Kasumi-1 (cell line): ENCODE data around the gene ZNF804B.

Source experiments
- DNase-seq, 2 experiments: peaks; one replicate each; lab custom pipeline; 2025; lab: John Stamatoyannopoulos, UW

Gene ZNF804B

DNA sequence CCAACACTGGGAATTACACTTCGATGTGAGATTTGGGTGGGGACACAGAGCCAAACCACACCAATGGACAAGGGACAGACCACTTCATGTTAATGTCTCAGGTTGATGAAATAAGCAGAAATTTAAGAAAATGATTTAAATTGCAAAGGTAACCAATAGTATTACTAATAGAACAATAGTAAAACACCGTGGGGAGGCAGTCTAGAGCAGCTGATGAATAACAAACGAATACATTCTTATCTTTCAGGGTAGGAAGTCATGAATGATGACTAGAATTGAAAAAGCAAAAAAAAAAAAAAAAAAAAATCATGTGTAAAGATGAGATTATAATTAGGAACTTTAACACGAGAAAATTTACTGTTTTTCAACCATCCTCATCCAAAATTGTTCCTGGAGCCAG, 207.9 kb downstream of the ZNF804B start:
- DNase-seq: no peak

GRCh38 chr7:88969167-88969566, 209.7 kb downstream of the ZNF804B start:
- no peak for DNase-seq

DNA sequence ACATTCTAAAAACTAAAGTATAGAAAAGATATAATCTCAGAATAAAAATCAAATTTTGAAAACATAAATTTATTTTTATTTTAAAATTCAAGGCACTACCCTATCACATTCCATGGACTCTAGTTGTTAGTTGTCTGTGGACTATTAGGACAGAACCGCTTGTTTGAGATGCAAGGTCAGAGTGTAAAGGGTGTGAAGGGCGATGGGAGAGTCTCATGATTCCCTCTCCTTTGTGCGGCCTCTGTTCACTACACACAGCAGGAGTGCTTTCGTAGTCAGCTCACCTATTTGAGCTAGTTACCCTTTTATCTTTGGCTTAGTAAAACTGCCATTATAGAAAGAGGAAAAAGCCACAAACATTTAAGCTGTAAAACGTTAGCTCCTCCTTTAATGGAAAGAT, 225.8 kb downstream of the ZNF804B start:
- no peak for DNase-seq

- DNase-seq: no peak
These were observed 241.8 kb downstream of the ZNF804B start for GRCh38 chr7:89001306-89001705.

DNA sequence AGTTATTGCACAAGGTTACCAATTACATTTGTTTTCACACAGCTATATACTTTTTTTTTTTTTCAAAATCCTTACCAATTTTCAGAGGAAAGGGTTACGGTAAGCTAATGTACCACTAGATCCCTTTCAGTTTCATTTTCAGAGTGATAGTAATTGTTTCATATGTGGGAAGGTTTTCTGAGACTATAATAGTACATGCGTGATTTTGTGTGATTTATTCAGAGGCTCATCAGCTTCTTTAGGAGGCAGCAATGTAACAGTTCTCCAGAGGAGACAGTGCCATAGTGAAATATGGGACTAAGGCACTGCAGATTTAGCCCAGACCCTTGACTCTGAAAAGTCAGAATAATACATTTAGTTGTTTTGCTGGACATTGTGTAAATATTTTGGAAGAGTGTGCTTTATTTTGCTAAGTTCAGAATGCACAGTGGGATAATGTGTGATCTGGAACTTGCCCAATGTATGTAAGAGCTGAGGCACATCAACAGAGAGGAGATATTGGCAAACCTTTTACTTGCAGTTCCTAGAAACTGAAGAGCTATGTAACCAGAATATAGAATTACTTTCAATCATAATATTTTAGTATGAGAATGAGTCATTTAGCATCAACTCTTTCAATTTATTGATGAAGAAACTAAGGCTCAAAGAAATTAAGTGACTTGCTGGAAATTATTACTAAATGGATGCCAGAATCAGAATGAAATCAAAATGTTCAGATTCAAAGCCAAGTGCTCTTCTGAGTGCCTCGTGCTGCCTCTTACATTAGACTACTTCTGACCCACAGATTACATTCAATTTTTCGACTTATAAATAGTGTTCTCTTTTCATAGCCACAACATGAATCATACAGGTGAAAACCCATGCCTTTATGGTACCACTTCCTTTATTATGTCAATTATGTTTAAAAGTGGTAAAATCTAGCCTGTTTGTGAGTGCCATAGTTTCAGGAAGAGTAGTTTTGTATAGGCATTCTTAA, 243.8 kb downstream of the ZNF804B start:
- DNase-seq: no peak

DNA sequence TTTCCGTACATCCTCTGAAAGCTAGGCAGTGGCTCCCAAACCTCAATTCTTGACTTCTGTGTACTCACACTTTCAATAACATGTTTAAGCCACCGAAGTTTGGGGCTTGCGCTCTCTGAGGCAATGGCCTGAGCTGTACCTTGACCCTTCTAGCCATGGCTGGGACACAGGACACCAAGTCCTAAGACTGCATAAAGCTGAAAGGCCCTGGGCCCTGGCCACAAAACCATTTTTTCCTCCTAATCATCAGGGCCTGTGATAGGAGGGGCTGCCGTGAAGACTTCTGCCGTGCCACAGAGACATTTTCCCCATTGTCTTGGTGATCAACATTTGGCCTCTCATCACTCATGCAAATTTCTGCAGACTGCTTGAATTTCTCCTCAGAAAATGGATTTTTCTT, 252.5 kb downstream of the ZNF804B start:
- DNase-seq: no peak

DNA sequence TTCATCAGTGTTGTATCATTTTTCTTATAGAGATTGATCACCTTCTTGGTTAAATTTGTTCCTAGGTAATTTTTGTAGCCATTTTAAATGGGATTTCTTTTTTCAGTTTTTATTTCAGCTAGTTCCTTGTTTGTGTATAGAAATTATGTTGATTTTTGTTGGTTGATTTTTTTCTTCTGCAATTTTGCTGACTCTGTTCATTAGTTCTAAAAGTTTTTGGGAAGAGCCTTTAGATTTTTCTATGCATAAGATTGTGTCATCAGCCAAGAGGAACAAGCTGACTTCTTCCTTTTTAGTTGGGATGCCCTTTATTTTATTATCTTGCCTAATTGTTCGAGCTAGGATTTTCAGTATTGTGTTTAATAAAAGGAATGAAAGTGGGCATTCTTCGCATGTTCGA, 258.2 kb downstream of the ZNF804B start:
- DNase-seq: no peak

DNA sequence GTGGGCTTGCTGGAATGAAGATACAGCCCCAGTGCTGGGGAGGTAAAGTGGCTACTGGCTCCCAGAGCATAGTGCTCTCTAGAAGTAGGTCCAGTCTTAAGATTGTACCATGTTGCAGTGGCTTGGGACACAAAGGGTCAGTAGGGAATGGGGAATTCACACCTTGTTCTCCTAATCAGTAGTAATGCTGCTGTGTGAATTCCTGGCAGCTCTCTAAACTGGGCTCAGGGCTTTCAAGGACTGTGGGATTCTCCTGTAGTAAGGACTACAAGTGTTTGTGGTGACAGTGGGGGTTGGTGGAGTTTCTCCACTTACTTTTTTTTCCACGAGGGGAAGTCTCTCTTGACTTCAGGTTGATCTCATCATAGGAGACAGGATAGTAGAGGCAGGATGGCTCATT, 262.2 kb downstream of the ZNF804B start:
- no peak for DNase-seq

DNA sequence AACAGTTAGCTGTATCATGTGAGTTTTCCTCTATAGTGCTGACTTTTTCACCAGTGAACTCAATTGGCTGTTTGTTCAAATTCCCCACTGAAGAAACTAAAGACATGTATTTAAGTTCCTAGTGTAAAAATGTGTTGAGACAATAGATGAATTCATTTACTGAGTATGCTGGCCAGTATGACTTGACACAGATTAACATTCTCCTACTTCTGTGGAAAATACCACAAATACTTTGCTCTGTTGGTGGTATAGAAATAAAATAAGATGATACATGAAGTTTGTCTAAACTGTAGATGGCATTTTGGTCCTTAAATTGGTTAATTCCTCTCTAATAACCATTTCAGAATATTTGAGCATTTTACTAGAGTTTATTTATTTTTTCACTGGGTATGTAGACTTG, 263.7 kb downstream of the ZNF804B start:
- DNase-seq: no peak

DNA sequence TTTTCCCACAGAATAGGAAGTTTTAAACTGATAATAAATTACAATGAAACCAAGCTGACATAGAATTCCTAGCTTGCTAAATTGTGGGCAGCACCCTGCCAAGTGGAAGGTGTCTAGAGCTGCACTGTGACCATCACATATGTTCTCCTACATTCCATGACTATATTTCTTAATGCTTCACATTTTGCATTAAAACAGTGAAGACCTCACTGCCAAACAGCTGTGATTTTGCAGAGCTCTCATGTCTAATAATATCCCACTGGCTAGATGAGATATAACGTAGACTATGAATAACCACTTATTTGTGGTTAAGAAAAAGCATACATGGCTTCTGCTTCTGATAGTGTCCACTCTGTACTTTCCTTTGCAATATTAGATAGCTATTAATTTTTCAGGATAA, 264.4 kb downstream of the ZNF804B start:
- DNase-seq: no peak

GRCh38 chr7:89027781-89028180, 268.3 kb downstream of the ZNF804B start:
- no peak for DNase-seq

- DNase-seq: no peak
These were observed 268.8 kb downstream of the ZNF804B start for GRCh38 chr7:89028319-89028718.

DNA sequence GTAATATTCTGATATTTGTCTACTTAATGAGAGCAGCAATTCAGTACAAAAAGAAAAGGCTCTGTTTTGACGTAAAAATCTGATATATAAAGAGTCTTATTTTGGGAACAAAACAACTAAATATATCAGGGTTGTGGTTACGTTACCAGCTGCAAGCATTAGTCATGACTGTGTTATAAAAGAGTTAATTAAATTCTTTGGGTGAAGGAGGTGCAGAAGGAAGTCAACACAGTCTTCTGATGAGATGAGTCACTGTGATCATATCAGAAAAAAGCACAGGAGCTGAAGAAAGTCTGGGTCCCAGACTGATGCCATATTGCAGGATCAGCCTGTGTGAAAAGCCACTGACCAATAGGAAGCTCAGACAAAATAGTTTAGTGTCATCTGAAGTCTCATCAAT, 270.4 kb downstream of the ZNF804B start:
- peak; percentile 43 to 45 for DNase-seq

GRCh38 chr7:89041240-89041639, 281.7 kb downstream of the ZNF804B start:
- DNase-seq: no peak

DNA sequence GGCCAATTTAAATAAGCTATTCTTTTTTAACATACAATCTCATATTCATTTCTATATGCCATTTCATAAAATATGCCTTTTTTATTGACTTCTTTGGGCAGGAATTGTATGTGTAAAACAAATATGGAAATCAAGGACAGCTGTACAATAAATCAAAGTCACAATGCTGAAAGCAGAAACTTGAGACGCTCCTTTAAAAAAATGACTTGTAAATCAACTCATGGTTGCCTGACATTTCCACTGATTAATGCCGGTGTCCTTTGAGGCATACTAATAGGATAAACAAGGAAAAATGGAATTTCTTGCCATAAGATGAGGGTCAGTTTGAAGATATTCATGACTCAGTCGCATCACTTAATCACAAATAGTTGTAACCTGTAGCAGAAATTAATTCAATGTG, 283.4 kb downstream of the ZNF804B start:
- no peak for DNase-seq

DNA sequence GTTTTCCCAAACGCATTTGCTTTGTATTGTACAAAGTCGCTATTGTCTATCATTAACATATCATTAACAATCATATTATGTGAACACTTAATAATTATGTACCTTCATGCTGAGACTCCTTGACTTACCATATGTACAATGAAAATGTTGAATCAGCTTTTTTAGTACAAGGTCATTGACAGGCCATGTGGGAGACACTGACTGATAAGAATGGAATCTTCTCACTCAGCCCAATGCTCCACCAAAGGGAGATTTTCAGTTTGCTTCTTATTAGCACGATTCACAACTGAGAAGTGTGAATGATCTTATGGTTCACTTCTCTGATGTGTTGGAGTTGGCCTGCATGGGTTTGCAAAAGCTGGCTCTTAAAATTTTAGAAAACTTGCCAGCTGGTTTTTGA, 289.5 kb downstream of the ZNF804B start:
- DNase-seq: no peak

GRCh38 chr7:89053130-89053529, 293.6 kb downstream of the ZNF804B start:
- DNase-seq: no peak

DNA sequence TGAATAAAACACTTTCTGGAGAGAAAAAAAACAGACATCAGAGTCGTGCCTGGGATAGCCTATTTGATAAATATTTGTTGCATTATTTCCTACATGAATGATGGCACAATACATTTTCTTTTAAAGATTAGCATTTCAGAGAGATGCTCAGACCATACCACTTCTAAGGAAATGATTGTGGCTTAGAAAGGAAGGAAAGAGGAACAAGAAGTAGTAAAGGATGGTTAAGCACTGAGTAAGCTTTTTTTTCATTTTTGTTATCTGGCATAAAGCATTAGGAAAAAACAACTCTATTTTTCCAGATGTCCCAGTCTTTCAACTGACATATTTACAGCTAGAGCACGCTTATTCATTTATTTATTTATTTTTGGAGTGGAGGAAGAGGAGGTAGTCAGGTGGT, 294.9 kb downstream of the ZNF804B start:
- DNase-seq: peak; percentile 66 to 87

- DNase-seq: no peak
These were observed 300.7 kb downstream of the ZNF804B start for GRCh38 chr7:89060234-89060633.

GRCh38 chr7:89064831-89065230, 305.3 kb downstream of the ZNF804B start:
- DNase-seq: no peak

GRCh38 chr7:89067048-89067447, 307.5 kb downstream of the ZNF804B start:
- no peak for DNase-seq

GRCh38 chr7:89072081-89072480, 312.6 kb downstream of the ZNF804B start:
- DNase-seq: peak; percentile 38 to 58

DNA sequence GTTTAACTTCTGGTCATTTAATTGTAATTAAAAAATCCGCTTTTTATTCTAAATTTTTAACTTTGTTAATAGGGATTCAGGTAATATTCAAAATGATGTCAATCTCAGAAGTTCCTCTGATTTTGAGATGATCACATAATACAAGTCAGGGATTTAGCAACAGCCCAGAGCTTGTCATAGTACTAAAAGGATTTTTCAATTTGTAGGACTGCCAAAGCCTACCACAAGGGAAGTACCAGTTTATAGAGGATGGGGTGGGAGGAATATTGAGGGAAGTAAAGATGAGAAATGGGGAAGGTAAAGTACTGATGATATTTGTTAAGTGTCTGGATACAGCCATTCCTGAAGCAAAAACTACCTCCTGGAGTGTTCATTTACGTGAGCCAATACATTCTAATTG, 314.3 kb downstream of the ZNF804B start:
- peak; percentile 10 to 17 for DNase-seq

DNA sequence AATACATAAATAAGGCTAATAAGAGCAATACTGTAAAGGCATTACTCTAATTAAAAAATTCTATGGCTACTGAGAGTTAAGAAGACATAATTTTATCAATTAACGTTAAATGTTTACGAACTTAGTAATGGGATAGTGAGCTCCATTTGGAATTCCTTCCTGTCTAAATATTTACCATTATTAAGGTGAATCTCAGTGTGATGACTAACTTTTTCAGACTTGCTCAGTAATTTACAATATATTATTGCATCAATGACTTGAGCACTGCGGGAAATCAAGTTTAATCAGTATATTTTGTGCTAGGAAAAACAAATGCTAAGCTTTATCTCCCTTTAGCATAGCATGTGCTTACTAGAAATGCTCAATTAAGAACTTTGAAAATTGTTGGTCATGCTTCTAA, 318.5 kb downstream of the ZNF804B start:
- DNase-seq: no peak
